Activated naive CD4-positive, alpha-beta T cell treated with anti-CD3 and anti-CD28 coated beads, Interleukin-2, amount 10 ng/mL, durations not matched to agents 7 days and 5 days (primary cell): ENCODE measurements around the gene KCNV2.

Experiments
- CTCF ChIA-PET: fragments of 350-600 bp; sonication (Branson Sonifier 250); formaldehyde crosslinking; loops from one replicate; lab custom pipeline; 2021; ENCODE audit warnings: antibody characterized with exemption; lab: Charles Lee
- DNase-seq: peaks from one replicate; pipeline ENCODE4 v3.0.0-alpha.2; 2020
- H3K27ac Mint-ChIP-seq: one replicate; pipeline ENCODE4 v1.8.0; 2021; ENCODE audit warnings: mild to moderate bottlenecking, moderate library complexity, mixed read lengths
- H3K27me3 Mint-ChIP-seq: one replicate; pipeline ENCODE4 v1.8.0; 2021; ENCODE audit warnings: mild to moderate bottlenecking, mixed read lengths
- H3K36me3 Mint-ChIP-seq: one replicate; pipeline ENCODE4 v1.8.0; 2021; ENCODE audit warnings: mixed read lengths
- H3K4me1 Mint-ChIP-seq: one replicate; pipeline ENCODE4 v1.8.0; 2021; ENCODE audit warnings: mixed read lengths
- H3K4me3 Mint-ChIP-seq: one replicate; pipeline ENCODE4 v1.8.0; 2021; ENCODE audit warnings: mild to moderate bottlenecking, moderate library complexity, mixed read lengths
- H3K9me3 Mint-ChIP-seq: one replicate; pipeline ENCODE4 v1.8.0; 2021; ENCODE audit warnings: mixed read lengths

The KCNV2 gene

GRCh38 chr9:2717385-2717784, at the start of gene KCNV2:
Gene KCNV2, plus strand, starts transcription at chr9:2717510. Its CDS starts 230 bp downstream, at chr9:2717740.
- Mint-ChIP-seq H3K27me3 (no peaks in the 10 kb centered on the region), H3K9me3 (peaks cover 13% of the 10 kb centered on the region), H3K36me3 (peaks cover 4% of the 10 kb centered on the region), H3K27ac (no peak within 1 kb of the TSS), H3K4me3 (no peak within 1 kb of the TSS), H3K4me1 (no peaks in the 10 kb centered on the region)
- DNase-seq, result no peak
- CTCF ChIA-PET, result no interaction called here

DNA sequence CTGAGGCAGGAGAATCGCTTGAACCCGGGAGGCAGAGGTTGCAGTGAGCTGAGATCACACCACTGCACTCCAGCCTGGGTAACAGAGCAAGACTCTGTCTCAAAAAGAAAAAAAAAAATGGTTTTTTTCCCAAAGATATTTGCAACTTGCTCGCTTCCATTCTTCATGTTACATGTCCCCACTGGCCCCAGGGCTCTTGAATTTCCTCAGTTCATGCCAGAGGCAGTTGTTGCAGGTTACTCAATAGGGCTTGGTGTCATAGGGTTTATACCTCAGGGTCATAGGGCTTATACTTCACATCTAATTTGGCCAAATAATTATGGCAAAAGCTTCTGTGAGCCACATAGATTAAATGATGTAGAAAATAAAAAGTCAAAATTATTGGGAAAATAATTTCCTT, 44.1 kb upstream of the KCNV2 start:
- Mint-ChIP-seq H3K9me3 (no peaks in the 10 kb centered on the region), H3K36me3 (no peaks in the 10 kb centered on the region), H3K4me3 (no peak overlapping the region), H3K27ac (no peak overlapping the region), H3K4me1 (no peaks in the 10 kb centered on the region), H3K27me3 (no peaks in the 10 kb centered on the region)
- no peak for DNase-seq
- CTCF ChIA-PET, result no interaction called here

- CTCF ChIA-PET, result no interaction called here
- no peaks in the 10 kb centered on the region for H3K9me3 Mint-ChIP-seq
- H3K4me3 Mint-ChIP-seq, result no peak overlapping the region
- no peak for DNase-seq
- no peaks in the 10 kb centered on the region for H3K4me1 Mint-ChIP-seq
- H3K36me3 Mint-ChIP-seq, result no peaks in the 10 kb centered on the region
- H3K27me3 Mint-ChIP-seq, result no peaks in the 10 kb centered on the region
- H3K27ac Mint-ChIP-seq, result no peak overlapping the region
Measured at GRCh38 chr9:2674141-2674824, 43.0 kb upstream of the KCNV2 start.

- Mint-ChIP-seq H3K4me1 (no peaks in the 10 kb centered on the region), H3K27ac (no peak overlapping the region), H3K36me3 (no peaks in the 10 kb centered on the region), H3K9me3 (no peaks in the 10 kb centered on the region), H3K27me3 (no peaks in the 10 kb centered on the region), H3K4me3 (no peak overlapping the region)
- no peak for DNase-seq
- CTCF ChIA-PET, result no interaction called here
Measured at GRCh38 chr9:2675834-2676233, 41.5 kb upstream of the KCNV2 start.

DNA sequence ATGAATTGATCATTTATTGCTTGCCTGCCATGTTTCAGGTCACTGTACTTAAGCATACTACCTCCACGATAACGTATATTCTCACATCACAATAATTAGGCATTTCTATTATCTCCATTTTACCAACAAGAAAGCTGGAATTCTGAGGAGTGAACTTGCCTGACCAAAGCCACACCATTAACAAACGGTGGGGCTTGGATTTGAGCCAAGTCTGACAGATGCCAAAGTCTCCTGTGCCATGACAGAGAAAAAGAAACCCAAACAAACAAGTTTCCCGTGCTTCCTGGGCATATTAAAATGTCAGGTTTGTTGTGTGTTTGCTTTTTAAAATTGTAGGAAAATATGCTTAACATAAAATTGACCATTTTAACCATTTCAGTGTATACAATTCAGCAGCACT, 40.8 kb upstream of the KCNV2 start:
- Mint-ChIP-seq H3K27me3 (no peaks in the 10 kb centered on the region), H3K4me3 (no peak overlapping the region), H3K9me3 (no peaks in the 10 kb centered on the region), H3K36me3 (no peaks in the 10 kb centered on the region), H3K4me1 (no peaks in the 10 kb centered on the region), H3K27ac (no peak overlapping the region)
- CTCF ChIA-PET, result no interaction called here
- no peak for DNase-seq

DNA sequence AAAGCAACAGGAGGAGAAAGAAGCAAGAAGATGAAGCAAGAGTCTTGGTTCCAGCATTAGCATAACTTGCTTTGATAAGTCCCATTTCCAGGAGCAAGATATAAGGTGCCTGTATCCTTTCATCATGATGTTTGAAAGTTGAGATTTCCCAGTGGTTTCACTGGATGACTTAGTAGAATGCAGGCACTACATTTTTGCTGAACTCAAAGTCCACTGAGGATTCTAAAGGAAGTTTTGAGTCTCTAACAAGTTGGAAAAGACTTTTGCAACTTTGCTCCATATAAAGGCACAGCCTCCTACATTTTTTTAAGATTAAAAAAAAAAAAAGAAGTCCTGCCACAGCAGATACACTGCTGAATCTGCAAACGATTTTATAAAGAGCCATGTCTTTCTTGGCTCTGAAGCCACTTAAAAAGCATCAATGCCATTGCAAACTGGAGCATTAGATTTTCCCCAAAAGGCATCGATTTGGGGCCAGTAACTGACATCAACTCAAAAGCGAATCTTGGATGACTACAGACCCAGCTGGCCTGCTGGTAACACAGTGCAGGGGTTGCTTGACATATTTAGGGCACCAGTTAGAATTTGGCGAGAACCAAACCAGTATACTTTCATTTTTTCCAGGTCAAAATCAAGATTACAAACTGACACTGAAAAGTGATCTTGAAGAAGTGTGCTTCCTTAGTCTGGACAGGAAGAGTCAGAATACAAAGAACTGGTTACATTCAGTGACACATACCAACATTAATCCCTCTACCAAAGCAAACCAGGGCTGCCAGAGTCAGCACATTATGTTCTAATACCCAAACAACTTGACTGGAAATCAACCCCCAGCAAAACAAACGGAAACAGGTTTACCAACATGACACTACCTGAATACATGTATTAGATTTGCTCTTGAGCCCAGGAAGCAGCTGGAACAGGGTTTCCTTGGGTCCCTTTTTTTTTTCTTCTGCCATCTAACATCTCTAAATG, 39.1 kb upstream of the KCNV2 start:
- H3K36me3 Mint-ChIP-seq, result no peaks in the 10 kb centered on the region
- no peak overlapping the region for H3K4me3 Mint-ChIP-seq
- CTCF ChIA-PET, result no interaction called here
- no peaks in the 10 kb centered on the region for H3K27me3 Mint-ChIP-seq
- H3K27ac Mint-ChIP-seq, result no peak overlapping the region
- H3K9me3 Mint-ChIP-seq, result no peaks in the 10 kb centered on the region
- DNase-seq, result no peak
- H3K4me1 Mint-ChIP-seq, result no peaks in the 10 kb centered on the region

GRCh38 chr9:2679011-2679410, 38.3 kb upstream of the KCNV2 start:
- no peaks in the 10 kb centered on the region for H3K36me3 Mint-ChIP-seq
- no peak overlapping the region for H3K27ac Mint-ChIP-seq
- CTCF ChIA-PET, result no interaction called here
- no peak overlapping the region for H3K4me3 Mint-ChIP-seq
- no peaks in the 10 kb centered on the region for H3K9me3 Mint-ChIP-seq
- no peak for DNase-seq
- no peaks in the 10 kb centered on the region for H3K27me3 Mint-ChIP-seq
- no peaks in the 10 kb centered on the region for H3K4me1 Mint-ChIP-seq

- CTCF ChIA-PET, result no interaction called here
- Mint-ChIP-seq H3K36me3 (no peaks in the 10 kb centered on the region), H3K27me3 (no peaks in the 10 kb centered on the region), H3K9me3 (no peaks in the 10 kb centered on the region), H3K4me3 (no peak overlapping the region), H3K4me1 (no peaks in the 10 kb centered on the region), H3K27ac (no peak overlapping the region)
- DNase-seq, result no peak
Measured at GRCh38 chr9:2681981-2682380, 35.3 kb upstream of the KCNV2 start.

GRCh38 chr9:2686911-2687310, 30.4 kb upstream of the KCNV2 start:
- Mint-ChIP-seq H3K27ac (no peak overlapping the region), H3K4me3 (no peak overlapping the region), H3K27me3 (no peaks in the 10 kb centered on the region), H3K36me3 (no peaks in the 10 kb centered on the region), H3K9me3 (no peaks in the 10 kb centered on the region), H3K4me1 (no peaks in the 10 kb centered on the region)
- no peak for DNase-seq
- CTCF ChIA-PET, result interaction anchor here (0.7 kb wide), 1 partner anchor 16 kb away, joined by 3 read pairs; no protein-coding TSS in a partner anchor

DNA sequence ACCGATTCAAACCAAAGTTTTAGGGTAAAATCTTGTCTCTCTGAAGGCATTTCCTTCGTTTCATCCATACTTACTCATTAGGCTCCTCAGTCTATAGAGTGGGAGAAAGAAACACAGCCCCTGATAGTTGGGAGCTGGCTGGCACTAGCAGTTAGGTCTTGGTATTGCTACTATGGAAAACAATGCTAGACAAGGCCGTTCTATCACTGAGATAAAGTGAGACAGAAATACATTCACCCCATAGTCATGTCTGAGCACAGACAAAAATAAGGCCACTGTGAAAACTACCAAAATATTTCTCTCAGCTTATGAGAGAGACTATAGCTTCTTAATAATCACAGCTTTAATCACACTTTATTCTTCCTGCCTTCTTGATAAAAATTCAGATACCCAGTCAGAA, 28.7 kb upstream of the KCNV2 start:
- Mint-ChIP-seq H3K36me3 (no peaks in the 10 kb centered on the region), H3K4me1 (no peaks in the 10 kb centered on the region), H3K4me3 (no peak overlapping the region), H3K27ac (no peak overlapping the region), H3K9me3 (no peaks in the 10 kb centered on the region), H3K27me3 (no peaks in the 10 kb centered on the region)
- no peak for DNase-seq
- CTCF ChIA-PET, result no interaction called here

- Mint-ChIP-seq H3K9me3 (no peaks in the 10 kb centered on the region), H3K36me3 (no peaks in the 10 kb centered on the region), H3K27ac (no peak overlapping the region), H3K4me1 (no peaks in the 10 kb centered on the region), H3K27me3 (no peaks in the 10 kb centered on the region), H3K4me3 (no peak overlapping the region)
- DNase-seq, result no peak
- CTCF ChIA-PET, result no interaction called here
Measured at GRCh38 chr9:2691212-2691611, 26.1 kb upstream of the KCNV2 start.

- Mint-ChIP-seq H3K27ac (no peak overlapping the region), H3K4me1 (no peaks in the 10 kb centered on the region), H3K9me3 (no peaks in the 10 kb centered on the region), H3K36me3 (no peaks in the 10 kb centered on the region), H3K4me3 (no peak overlapping the region), H3K27me3 (no peaks in the 10 kb centered on the region)
- CTCF ChIA-PET, result no interaction called here
- no peak for DNase-seq
Measured at GRCh38 chr9:2691626-2692025, 25.7 kb upstream of the KCNV2 start.

GRCh38 chr9:2693056-2693455, 24.3 kb upstream of the KCNV2 start:
- DNase-seq, result no peak
- no peaks in the 10 kb centered on the region for H3K36me3 Mint-ChIP-seq
- no peak overlapping the region for H3K4me3 Mint-ChIP-seq
- no peak overlapping the region for H3K27ac Mint-ChIP-seq
- CTCF ChIA-PET, result no interaction called here
- H3K4me1 Mint-ChIP-seq, result no peaks in the 10 kb centered on the region
- no peaks in the 10 kb centered on the region for H3K27me3 Mint-ChIP-seq
- H3K9me3 Mint-ChIP-seq, result no peaks in the 10 kb centered on the region

DNA sequence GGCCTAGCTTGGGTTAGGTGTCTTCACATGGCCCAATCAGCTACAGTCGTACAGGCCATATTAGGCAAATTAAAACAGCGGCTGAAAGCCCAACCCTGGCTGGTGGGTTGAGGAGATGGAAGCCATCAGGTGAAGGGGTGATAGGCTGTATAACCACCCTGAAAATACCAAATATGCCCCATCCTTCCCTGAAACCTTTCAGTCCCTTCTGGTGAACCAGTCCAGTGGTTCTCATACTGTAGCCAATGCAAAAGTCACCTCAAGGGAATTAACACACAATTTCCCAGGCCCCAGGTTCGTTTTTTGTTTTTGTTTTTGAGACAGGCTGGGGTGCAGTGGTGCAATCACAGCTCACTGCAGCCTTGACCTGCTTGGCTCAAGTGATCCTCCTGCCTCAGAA, 19.8 kb upstream of the KCNV2 start:
- CTCF ChIA-PET, result no interaction called here
- Mint-ChIP-seq H3K27me3 (no peaks in the 10 kb centered on the region), H3K4me3 (no peak overlapping the region), H3K9me3 (no peaks in the 10 kb centered on the region), H3K27ac (no peak overlapping the region), H3K4me1 (no peaks in the 10 kb centered on the region), H3K36me3 (no peaks in the 10 kb centered on the region)
- DNase-seq, result no peak

- no peak for DNase-seq
- Mint-ChIP-seq H3K4me3 (no peak overlapping the region), H3K27me3 (no peaks in the 10 kb centered on the region), H3K9me3 (no peaks in the 10 kb centered on the region), H3K4me1 (no peaks in the 10 kb centered on the region), H3K36me3 (no peaks in the 10 kb centered on the region), H3K27ac (no peak overlapping the region)
- CTCF ChIA-PET, result no interaction called here
Measured at GRCh38 chr9:2700398-2700797, 16.9 kb upstream of the KCNV2 start.
